Lower leg skin (tissue), 3 donors: Measurements from ENCODE around the gene SBK3.

Experiments
- CTCF ChIP-seq, 3 donors: fragments of 450-650 bp; IDR thresholded peaks; one replicate each; pipeline ENCODE4 v1.5.1; 2016; ENCODE audit warnings: antibody characterized with exemption in 3 of 3, mild to moderate bottlenecking in 3 of 3, moderate library complexity in 2 of 3
- POLR2A ChIP-seq, 2 donors: fragments of 450-650 bp; IDR thresholded peaks; one replicate each; pipeline ENCODE4 v1.6.1; 2016 to 2017; ENCODE audit warnings: antibody characterized with exemption in 2 of 2, mild to moderate bottlenecking in 1 of 2, moderate library complexity in 1 of 2

- TF ChIP-seq POLR2A (IDR thresholded peaks at IDR 0.05), result no peak
- no peak for TF ChIP-seq CTCF (IDR thresholded peaks at IDR 0.05)
These were observed 31.4 kb upstream of the SBK3 start for GRCh38 chr19:55576746-55577145.
